Uterine smooth muscle cell (primary cell): ENCODE measurements around the gene NEUROD1. TPM values are rescaled to one million over a fixed set of nuclear protein-coding genes. Genes with fewer than 3 reads are reported as not detected.

Source experiments
- total RNA-seq: library from RNA; depleted of rRNA; stranded (reverse); fragments of >200 nt; gene quantifications from 2 replicates; pipeline ENCODE4 v1.2.3, GENCODE V29; 2014

Gene NEUROD1
- not detected in 2 replicates for total RNA-seq

DNA sequence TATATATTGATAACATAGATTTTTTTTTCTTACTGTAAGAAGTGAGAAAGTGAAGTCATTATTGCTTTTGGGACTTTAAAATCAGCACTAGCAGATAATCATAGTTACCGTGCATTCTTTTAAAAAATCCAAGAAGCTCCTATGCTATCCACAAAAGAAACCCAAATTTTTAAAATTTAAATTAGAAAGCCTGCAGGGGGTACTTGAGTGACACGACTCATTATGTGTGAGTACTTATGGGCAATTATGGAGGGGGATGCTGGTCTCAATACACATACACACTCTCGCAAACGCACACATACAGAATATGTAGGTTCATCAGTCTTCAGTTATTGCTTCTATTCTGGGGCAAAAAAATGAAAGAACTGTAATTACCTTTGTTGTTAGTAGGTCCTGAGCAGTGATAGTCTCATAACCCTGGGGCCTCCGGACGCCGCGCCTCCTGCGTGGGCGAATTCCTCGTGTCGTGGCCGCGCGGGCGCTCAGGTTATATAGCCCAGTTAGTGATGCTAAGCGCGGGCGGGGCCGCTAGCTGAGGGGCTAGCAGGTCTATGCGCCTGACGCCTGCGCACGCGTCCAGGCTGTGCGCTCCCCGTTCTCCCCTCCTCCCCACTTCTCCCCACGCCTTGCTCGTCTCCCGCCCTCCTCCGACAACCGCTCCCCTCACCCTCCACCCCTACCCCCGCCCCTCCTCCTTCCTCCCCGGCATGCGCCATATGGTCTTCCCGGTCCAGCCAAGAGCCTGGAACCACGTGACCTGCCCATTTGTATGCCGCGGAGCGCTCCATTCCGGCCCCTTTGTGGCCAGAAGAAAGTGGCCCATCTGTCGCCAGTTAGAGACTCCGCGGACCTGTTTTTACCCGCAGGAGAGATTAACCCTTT lies at the start of gene NEUROD1:
Gene NEUROD1, minus strand, starts transcription at position 463 of the 882 bp plus-strand sequence. CDS start 1,657 bp downstream, outside the sequence.

DNA sequence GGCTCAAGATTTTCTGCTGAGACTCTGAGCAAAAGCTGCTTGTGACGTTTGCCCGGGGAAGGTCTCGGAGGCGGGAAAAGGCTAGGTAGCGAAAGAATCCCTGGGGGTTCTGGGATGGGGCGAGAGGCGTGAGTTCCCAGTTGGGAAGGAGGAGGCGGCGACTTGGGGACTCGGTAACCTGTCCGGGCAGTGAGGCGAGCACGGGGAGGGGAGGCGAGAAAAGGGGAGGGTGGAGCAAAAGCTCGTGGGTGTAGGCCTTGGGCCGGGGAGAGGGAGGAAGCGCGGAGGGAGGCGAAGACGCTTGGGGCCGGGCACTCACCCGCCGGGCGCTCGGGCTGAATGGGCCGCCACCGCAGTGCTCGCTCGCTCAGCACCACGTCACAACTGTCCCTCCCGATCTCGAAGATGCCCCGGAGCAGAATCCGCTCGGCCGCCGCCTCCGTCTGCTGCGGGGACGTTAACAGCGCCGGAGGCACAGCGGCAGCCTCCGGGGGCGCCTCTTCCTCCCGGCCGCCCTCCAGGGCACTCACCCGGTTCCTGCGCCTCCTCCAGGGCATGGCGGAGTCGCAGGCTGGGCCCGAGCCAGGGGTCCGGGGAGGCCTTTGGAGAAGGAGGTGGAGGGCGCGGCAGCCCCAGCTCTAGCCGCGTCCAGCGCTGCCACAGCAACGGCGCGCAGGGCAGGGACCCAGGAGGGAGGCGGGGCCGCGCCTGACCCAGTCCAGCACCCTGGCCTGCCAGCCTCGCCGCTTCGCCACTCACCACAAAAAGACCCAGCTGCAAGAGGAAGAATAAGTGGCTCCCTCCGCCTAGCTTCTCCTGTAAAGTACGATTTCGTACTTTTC lies 23.6 kb downstream of the NEUROD1 start, which contains the start of gene CERKL:
Gene CERKL, minus strand, starts transcription at position 656 of the 842 bp plus-strand sequence. Its CDS starts 99 bp downstream, at position 557.

Other genes with a start within 250 kb of the NEUROD1 start
- 83.0 and 103 TPM in 2 replicates for gene ITGA4, start 223.1 kb downstream of the NEUROD1 start, total RNA-seq
- under 0.01 and 0.11 TPM in 2 replicates for gene CERKL, start 23.4 kb downstream of the NEUROD1 start, total RNA-seq
- 296 and 500 TPM in 2 replicates for gene ITPRID2, start 211.2 kb upstream of the NEUROD1 start, total RNA-seq